Hematopoietic multipotent progenitor cell treated with erythropoietin and hydrocortisone succinate and interleukin-3 and kit ligand, for 15 days (in vitro differentiated cells): ENCODE measurements around the gene STARD8.
"Not testable (repeated sequence)": the region's sequence is repeated elsewhere in the genome, so short reads cannot be mapped to it uniquely, and the experiment has no call there.

Experiments used
- DNase-seq: peaks from one replicate; pipeline ENCODE4 v3.0.0-alpha.2; 2015; ENCODE audit warnings: low spot score

Gene STARD8

DNA sequence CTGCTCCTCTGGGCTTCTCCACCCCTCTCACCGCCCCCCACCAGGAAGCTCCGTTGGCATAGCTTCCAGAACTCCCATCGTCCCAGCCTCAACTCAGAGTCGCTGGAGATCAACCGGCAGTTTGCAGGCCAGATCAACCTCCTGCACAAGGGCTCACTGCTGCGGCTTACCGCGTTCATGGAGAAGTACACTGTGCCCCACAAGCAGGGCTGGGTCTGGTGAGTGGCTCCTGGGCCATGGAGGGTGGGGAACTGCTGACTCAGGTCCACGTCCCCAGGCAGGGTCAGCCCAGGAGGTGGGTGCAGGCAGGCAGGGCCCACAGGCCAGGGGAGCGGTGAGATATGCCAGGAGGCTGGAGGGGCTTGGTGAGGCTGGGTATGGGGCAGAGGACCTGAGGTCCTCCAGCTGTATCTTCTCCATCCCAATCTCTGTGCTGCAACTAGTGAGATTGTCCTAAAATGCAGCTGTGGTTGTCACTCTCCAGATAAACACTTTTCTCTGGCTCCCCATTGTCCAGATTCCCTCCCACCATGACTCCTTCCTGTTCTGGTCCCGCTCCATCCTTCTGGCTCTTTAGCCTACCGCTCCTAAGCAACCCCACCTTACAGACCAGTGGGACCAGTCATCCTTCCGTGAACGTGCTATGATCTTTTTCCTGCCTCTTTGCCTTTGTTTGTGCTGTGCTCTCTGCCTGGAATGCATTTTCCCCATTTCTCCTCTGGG, 71.9 kb downstream of the STARD8 start:
- DNase-seq = no peak

DNA sequence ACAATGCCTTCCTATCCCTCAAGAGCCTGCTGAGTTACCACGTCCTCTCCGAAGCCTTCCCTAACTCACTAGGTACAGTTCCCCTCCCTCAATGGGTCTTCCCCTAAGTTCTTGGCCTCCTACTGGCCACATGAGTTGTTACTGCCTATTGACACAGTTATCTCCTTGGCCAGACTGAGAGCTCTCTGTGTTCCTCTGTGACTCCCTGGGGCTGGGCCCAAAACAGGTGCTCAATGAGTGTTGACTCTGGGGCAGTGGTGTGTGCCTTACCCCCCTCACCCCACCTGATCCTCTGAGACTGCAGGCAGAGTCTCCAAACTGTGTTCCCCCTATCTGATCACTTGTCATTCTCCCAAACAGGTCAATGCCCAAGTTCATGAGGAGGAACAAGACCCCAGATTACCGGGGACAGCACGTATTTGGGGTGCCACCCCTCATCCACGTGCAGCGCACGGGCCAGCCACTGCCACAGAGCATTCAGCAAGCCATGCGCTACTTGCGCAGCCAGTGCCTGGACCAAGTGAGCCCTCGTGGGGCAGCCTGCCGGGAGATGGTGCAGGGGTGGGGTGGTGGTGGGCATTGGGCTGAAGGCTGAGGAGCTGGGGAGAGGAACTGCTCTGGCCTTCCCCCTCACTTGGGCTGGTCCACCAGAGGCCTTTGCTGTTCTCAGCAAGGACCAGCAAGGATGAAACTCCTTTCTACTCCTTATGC, 72.6 kb downstream of the STARD8 start:
- DNase-seq = no peak

DNA sequence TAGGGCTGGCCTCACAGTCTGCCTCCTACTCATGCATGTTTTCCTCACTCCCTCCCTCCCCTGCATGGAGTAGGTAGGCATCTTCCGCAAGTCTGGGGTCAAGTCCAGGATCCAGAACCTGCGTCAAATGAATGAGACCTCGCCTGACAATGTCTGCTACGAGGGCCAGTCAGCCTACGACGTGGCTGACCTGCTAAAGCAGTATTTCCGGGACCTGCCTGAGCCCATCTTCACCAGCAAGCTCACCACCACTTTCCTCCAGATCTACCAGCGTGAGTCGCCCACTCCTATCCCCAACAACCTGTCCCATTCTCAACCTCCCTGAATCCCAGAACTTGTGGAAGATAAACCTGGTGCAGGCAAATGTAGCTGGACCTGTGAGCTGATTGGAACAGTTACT, 73.4 kb downstream of the STARD8 start:
- DNase-seq = no peak

DNA sequence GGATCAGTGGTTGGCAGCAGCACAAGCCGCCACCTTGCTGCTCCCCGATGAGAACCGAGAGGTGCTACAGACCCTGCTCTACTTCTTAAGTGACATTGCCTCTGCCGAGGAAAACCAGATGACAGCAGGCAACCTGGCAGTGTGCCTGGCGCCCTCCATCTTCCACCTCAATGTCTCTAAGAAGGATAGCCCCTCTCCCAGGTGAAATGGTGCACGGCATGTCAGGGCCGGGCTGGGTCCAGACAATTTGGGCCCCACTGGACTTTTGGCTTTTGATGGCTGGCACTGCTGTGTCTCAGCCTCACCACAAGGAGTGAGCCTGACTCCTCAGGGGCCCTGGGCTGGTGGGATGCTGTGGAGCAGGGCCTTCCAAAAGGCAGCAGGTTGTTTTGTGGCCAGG, 74.1 kb downstream of the STARD8 start:
- DNase-seq = no peak

DNA sequence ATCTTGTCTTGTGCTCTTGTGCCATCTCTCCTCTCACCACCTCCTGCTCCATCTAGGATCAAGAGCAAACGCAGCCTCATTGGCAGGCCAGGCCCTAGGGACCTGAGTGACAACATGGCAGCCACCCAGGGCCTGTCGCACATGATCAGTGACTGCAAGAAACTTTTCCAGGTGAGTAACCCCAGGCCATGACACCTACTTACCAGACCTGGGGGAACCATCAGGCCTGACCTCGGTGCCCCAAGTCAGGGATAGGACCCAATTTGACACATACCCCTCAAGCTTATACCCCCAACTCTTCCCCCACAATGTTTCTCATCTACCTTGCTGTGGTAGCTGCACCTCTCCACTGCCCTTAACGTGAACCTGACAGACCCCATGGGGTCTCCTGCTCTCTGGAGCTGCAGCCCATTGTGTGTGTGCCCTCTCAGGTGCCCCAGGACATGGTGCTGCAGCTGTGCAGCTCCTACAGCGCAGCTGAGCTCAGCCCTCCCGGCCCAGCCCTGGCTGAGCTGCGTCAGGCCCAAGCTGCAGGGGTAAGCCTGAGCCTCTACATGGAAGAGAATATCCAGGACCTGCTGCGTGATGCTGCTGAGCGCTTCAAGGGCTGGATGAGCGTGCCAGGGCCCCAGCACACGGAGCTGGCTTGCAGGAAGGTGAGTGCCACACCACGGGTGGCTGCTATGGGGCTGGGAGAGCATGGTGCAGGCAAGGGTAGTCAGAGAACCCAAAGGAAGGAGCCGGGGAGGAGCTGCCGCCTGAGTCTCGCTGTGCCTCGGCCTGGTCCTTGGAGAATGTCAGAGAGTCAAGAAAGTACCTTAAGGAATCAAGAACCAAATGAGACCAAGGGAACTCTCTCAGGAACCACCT, 74.8 kb downstream of the STARD8 start:
- no peak for DNase-seq

DNA sequence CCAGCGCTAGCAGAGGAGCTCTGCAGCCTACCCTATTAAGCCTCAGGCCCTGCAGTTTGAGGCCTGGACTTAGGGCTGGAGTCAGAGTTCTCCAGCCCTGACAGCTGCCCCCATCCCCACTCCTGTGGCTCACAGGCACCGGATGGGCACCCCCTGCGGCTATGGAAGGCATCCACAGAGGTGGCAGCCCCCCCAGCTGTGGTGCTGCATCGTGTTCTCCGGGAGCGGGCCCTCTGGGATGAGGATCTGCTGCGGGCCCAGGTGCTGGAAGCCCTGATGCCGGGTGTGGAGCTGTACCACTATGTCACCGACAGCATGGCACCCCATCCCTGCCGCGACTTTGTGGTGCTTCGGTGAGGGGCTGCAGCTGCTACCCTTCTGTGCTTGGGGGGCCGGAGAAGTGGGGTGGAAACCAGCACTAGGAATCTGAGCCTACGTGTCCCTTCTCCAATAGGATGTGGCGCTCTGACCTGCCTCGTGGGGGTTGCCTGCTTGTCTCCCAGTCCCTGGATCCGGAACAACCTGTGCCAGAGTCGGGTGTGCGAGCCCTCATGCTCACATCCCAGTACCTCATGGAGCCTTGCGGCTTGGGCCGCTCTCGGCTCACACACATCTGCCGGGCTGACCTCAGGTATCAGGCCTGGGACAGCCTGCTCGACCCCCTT, 76.2 kb downstream of the STARD8 start:
- DNase-seq = no peak

DNA sequence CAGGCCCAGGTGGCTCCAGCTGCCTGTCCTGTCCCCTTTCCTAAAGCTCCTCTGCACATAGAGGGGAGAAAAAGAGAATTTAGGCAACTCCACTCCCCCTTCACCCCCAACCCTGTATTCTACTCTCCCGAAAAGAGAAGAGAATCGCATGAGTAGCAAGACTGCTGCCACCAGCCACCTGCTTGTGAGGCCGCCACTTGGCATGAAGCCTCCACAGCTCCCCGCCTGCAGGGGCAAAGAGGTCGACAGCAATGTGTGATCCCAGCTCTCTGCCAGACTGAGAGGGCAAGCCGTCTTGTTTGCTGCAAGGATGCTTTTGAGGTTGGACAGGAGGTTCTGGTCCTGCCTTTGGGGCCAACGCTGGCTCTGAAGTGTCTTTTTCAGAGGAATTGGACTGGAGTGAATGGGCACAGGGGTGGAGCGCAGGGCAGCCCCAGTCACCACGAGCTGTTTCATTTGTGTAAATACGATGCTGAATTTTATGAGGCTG, 77.1 kb downstream of the STARD8 start:
- DNase-seq = no peak

DNA sequence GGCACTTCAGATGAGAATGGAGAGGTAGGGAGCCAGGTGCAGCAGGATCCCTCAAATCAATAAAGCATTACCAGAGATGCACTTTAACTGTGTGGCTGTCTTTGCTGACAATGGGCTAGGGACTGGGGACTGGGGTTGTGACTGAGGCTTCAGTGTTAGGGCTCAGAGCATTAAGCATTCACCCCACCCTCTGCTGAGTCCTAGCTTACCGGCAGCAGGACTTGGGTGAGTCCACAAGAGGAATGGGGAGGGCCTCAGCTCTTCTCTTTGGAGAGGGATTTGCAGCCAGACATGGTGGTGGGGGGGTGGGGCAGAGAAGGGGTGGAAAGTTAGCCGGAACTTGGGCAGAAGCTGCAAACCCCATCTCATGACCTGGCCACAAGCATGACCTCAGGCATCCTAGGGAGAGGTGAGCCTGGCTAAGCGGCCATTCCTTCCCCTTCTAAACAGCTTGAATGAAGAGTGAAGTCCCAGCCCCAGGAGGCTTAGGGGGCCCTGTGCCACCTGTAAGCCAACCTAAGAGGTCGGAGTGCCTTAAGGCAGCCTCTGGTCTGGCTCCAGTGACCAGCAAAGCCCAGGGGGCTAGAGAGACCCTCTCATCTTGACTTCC, 78.4 kb downstream of the STARD8 start:
- DNase-seq = no peak

DNA sequence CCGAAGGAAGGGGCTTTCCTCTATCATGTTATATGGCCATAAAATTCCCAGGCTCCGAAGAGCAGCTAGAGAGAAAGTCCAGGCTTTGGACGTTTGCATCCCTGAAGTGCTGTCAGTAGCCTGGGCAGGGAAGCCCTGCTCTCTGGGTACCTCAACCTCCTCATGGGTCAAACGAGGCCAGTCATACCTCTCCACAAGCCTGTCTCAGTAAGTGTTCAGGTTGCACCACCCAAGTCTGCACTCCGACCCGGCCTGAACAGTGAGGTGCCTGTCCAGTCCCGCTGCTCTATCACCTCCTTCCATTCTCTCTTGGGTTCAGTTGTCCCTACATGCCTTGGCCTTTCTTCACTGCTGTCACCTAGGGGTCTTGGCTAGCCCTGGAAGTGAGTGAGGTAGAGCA, 78.9 kb downstream of the STARD8 start:
- DNase-seq = no peak

DNA sequence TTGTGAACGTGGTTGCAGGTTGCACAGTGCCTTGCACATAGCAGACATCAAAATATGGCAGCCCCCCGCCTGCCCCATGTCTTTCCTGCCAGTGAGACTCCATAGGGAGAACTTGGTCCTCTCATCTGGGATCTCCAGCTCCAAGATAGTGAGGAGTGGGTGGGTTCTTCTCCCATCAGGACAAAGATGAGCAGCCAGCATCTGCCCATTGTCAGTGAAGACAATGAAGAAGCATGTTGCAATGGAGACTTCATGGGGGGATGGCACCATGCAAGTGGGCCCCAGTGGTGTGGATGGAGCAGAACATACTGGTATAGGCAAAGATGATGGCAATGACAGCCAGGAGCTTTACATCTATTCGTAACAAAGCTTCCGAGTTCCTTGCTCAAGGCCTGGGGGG, 80.2 kb downstream of the STARD8 start:
- no peak for DNase-seq

DNA sequence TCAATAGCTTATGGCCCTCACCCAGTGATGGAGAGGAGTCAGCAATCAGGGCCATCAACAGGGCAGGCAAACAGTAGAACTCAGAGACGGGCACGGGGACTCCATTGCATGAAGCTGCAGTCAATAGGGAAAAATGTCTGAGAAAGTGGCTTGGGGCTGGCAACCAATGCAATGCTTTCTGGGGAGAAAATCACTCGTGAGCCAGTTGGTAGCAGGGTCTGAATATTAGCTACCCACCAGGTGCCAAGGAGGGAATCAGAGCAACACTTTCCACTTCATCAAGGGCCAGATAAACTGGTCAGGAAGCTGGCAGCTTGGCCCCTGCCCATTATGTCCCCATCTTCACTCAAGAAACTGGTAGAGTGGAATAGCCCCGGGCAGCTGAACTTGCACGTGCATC, 80.7 kb downstream of the STARD8 start:
- DNase-seq = no peak

DNA sequence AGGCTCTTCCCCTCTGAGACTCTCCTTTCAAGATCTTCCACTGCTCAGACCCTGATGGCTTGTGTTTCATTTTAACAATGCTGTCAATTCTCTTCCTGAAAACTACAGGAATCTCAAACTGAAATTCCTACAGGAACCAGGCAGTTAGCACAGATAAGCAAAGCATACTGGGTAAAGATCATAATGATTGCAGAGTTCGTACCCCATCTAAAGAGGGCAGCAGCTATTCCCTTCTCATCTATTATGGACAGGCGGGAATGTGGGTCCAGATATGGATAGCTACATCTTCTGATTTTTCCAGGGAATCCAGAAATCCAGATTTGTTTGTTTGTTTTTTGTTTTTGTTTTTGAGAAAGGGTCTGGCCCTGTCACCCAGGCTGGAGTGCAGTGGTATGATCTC, 83.8 kb downstream of the STARD8 start:
- no peak for DNase-seq

DNA sequence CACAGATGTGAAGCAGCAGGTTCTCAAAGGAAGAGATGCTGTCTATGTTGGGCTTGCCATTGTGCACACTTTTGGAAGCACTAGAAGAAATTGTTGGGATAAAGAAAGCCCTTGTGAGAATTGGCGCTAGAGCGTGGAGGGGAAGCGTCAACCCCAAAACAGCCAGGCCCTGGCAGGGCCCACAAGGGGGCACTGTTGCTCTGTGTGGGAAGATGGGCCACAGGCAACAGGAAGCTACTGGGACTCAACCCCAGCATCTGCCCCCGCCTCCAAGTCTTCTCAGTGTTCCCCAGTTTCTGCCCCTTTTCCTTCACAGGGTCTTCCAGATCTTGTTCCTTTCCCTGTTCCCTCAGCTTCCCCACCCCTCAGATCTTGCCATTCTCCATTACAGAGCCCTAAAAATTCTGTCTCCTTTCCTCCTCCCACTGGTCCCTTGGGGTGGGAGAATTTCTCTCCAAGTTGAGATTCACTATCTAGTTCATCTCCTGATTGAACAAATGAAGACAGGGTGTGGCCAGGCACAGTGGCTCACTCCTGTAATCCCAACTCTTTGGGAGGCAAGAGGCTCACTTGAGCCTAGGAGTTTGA, 85.5 kb downstream of the STARD8 start:
- peak; percentile 50 for DNase-seq

DNA sequence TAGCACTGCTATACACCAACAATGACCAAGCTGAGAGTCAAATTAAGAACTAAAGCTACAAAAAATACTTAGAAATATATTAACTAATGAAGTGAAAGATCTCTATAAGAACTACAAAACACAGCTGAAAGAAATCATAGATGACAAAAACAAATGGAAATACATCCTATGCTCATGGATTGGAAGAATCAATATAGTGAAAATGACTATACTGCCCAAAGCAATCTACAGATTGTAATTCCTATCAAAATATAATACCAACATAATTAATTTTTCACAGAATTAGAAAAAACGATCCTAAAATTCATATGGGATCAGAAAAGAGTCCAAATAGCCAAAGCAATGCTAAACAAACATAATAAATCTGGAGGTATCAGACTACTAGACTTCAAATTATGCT, 87.8 kb downstream of the STARD8 start:
- DNase-seq = no peak

DNA sequence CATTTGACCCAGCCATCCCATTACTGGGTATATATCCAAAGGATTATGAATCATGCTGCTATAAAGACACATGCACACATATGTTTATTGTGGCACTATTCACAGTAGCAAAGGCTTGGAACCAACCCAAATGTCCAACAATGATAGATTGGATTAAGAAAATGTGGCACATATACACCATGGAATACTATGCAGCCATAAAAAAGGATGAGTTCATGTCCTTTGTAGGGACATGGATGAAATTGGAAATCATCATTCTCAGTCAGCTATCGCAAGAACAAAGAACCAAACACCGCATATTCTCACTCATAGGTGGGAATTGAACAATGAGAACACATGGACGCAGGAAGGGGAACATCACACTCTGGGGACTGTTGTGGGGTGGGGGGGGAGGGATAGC, 94.4 kb downstream of the STARD8 start:
- not testable (repeated sequence) for DNase-seq

DNA sequence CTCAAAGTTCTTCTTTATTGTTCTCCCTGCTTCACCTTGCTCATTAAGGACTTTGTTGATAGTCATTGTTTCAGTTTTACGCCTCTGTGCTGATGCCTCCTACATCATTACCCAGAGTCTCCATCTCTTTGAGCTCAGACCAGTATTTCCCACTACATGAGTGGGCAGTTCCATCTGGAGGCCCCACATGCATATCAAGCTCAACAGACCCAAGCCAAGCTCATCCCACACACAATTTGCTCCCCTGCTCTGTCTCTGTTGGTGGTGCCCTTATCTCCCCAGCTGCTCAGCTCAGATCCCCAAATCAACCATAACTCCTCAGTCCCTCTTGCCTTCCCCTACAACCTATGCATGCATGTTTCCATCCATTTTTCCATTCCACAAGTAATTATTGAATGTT, 96.3 kb downstream of the STARD8 start:
- no peak for DNase-seq

DNA sequence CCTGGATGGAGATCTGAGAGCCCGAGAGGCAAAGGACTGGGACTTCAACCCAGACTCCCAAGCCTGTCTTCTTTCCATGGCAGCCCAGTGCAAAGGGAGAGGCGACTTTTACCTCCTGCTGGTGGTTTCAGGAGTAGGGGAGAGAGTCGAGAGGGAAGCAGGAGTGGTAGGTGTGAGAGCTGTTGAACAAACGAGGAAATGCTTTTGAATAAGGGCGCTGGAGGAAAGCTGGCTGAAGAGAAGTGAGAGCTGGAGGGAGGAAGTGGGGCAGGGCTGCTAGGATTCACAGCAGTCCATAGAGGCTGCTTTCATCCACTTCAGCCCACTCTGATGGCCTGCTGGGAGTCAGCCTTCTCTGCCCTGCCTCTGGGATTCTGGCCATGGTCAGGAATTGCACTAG, 99.5 kb downstream of the STARD8 start:
- no peak for DNase-seq

DNA sequence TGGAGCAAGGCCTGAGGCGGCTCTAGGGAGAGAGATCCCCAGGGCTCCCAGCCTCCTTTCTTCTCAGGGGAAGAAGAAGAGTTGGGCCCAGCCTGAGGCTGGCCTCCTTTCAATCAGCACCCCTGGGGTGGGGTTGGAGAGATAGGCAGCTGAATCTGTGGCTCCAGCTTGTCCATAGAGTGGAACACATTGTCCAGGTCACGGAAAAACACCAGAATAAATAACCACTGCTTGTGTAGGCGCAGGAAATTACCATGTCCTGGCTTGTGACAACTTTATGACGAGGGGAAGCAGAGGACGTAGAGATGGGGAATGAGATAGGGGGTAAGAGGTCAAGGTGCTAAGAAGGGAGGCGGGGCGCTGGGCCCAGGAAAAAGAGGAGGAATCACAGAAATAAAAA, 100.6 kb downstream of the STARD8 start:
- DNase-seq = no peak

DNA sequence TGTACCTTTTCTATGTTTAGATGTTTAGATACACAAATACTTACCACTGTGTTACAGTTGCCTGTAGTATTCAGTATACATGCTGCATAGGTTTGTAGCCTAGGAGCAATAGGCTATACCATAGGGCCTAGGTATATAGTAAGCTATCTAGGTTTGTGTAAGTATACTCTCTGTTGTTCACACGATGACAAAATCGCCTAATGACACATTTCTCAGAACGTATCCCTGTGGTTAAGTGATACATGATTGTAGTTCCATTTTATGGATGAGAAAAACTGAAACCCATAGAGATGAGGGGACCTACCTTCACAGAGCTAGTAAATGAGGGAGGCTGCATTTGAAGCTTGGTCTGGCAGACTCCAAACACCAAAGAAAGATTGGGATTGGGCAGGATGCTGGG, 102.0 kb downstream of the STARD8 start:
- DNase-seq = no peak

DNA sequence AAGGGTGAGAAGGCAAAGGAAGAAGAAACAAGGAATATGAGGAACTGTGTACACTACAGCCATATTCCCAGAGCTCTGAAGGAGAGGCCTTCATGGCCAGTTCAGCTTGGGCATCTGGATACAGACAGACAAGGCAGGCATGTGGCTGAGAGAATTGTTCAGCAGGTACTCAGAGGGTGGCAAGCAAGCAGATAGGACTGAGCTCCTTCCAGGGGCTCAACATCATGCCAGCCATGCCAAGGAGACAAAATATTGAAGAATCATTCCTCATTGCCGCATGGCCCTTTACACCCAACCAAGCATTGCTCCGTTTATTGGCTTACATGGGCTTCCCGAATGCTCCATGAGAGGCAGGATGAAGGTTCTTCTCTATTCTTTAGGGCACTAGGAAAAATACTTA, 102.8 kb downstream of the STARD8 start:
- DNase-seq = no peak

DNA sequence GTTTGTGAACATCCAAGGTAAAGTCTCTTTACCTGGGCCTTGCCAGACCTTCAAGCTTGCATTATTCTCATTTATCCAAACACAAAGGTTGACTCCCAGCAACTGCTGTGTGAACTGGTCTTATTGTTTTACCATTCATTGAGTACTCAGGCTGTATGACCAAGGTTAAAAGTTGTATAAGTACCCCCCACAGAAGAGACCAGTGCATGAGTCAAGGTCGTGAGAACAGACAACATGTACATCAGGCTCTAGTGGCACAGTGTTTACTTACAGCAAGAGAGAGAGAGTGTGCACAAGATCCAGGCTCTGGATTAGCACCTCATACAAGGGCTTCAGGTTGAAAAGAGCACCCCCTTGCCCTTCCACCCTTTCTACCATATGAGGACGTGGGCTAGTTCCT, 103.9 kb downstream of the STARD8 start:
- no peak for DNase-seq
